ENCODE measurements around the gene TET3.

DNA sequence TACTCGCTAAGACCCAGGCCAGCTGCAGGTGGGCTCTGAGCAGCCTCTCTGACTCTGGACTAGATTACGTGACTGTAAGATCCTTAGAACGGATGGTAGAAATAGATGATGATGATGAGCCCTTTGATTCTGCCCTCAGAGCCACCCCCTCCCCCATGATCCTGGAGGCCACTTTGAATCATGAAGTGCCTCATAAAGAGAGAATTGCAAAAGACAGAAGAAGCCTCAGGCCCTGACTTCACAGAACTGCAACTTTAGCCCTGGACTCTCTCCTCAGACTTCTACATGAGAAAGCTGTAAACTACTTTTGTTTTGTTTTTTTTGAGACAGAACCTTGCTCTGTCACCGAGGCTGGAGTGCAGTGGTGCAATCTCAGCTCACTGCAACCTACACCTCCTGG is 15.4 kb upstream of the TET3 start:
- TF ChIP-seq POLR2A (IDR thresholded peaks at IDR 0.05; ENCODE audit: low read depth, low read length) (no peak), POLR2AphosphoS5 (IDR thresholded peaks at IDR 0.05; ENCODE audit: low read depth, low read length) (no peak), TAF1 (IDR thresholded peaks at IDR 0.05; ENCODE audit: borderline replicate concordance, low read depth, low read length) (no peak)
